Gastroesophageal sphincter (tissue), 3 donors: Measurements from ENCODE around the gene KCP.

Experiments used
- EP300 ChIP-seq: sonication (generic); formaldehyde crosslinking; IDR thresholded peaks from one replicate; pipeline ENCODE4 v1.6.1; 2017; ENCODE audit warnings: antibody characterized with exemption, mild to moderate bottlenecking
- POLR2A ChIP-seq, 2 donors: fragments of 450-650 bp; IDR thresholded peaks; one replicate each; pipeline ENCODE4 v1.6.1; 2017; ENCODE audit warnings: antibody characterized with exemption in 2 of 2, mild to moderate bottlenecking in 2 of 2, moderate library complexity in 1 of 2
- TF ChIP-seq, protein P1 (sequence below), 4 experiments: fragments of 200-600 bp in 2 of 4; fragments of 450-650 bp in 2 of 4; sonication (generic) in 1 of 4; IDR thresholded peaks; one replicate each; pipeline ENCODE4 v1.5.1; 2017 to 2019; ENCODE audit warnings: antibody characterized with exemption in 4 of 4, mild to moderate bottlenecking in 2 of 4, moderate library complexity in 2 of 4

- TF ChIP-seq, protein P1, sequence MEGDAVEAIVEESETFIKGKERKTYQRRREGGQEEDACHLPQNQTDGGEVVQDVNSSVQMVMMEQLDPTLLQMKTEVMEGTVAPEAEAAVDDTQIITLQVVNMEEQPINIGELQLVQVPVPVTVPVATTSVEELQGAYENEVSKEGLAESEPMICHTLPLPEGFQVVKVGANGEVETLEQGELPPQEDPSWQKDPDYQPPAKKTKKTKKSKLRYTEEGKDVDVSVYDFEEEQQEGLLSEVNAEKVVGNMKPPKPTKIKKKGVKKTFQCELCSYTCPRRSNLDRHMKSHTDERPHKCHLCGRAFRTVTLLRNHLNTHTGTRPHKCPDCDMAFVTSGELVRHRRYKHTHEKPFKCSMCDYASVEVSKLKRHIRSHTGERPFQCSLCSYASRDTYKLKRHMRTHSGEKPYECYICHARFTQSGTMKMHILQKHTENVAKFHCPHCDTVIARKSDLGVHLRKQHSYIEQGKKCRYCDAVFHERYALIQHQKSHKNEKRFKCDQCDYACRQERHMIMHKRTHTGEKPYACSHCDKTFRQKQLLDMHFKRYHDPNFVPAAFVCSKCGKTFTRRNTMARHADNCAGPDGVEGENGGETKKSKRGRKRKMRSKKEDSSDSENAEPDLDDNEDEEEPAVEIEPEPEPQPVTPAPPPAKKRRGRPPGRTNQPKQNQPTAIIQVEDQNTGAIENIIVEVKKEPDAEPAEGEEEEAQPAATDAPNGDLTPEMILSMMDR (IDR thresholded peaks at IDR 0.05) = no peak
- TF ChIP-seq POLR2A (IDR thresholded peaks at IDR 0.05) (no peak), EP300 (no peak)
These were observed 67.6 kb downstream of the KCP start for GRCh38 chr7:128842674-128843641.
